HepG2 (cell line): Measurements from ENCODE around the gene PC. TPM values are rescaled to one million over a fixed set of nuclear protein-coding genes. Genes with fewer than 3 reads are reported as not detected.

Experiments
- CBFB ChIP-seq: sonication (generic); formaldehyde crosslinking; IDR thresholded peaks from 2 replicates; pipeline ENCODE4 v1.4.0; 2020; ENCODE audit warnings: missing genetic modification reagents
- EEA1 ChIP-seq: sonication (generic); formaldehyde crosslinking; IDR thresholded peaks from 2 replicates; pipeline ENCODE4 v1.5.1; 2020; ENCODE audit warnings: mild to moderate bottlenecking, missing genetic modification reagents, borderline replicate concordance
- GABPB1 ChIP-seq: IDR thresholded peaks from 2 replicates; pipeline ENCODE4 v1.6.1; 2016; ENCODE audit warnings: mild to moderate bottlenecking, missing genetic modification reagents, moderate library complexity, missing compliant biosample characterization
- GLMP ChIP-seq: sonication (generic); formaldehyde crosslinking; IDR thresholded peaks from 2 replicates; pipeline ENCODE4 v1.9.0; 2021; ENCODE audit warnings: missing genetic modification reagents, mild to moderate bottlenecking, borderline replicate concordance
- GMEB1 ChIP-seq: sonication (generic); formaldehyde crosslinking; IDR thresholded peaks from 2 replicates; pipeline ENCODE4 v1.5.1; 2020; ENCODE audit warnings: missing genetic modification reagents, mild to moderate bottlenecking, borderline replicate concordance
- HNF4A ChIP-seq: sonication (generic); formaldehyde crosslinking; IDR thresholded peaks from 2 replicates; pipeline ENCODE4 v1.4.0; 2020; ENCODE audit warnings: missing genetic modification reagents
- HNF4G ChIP-seq, 2 experiments: sonication (generic) in 1 of 2; formaldehyde crosslinking in 1 of 2; IDR thresholded peaks; 2 replicates each; pipeline versions ENCODE4 v1.4.0 to v1.6.1; 2011 to 2020; ENCODE audit warnings: borderline replicate concordance in 2 of 2, low read depth in 2 of 2, mild to moderate bottlenecking in 2 of 2, low read length in 1 of 2, missing genetic modification reagents in 1 of 2, moderate library complexity in 1 of 2
- HNRNPLL ChIP-seq: fragments of 200-400 bp; formaldehyde crosslinking; IDR thresholded peaks from 2 replicates; pipeline ENCODE4 v1.6.1; 2017; ENCODE audit warnings: mild to moderate bottlenecking, low read depth, low read length; ENCODE audit not compliant: poor library complexity, severe bottlenecking
- MIER3 ChIP-seq: IDR thresholded peaks from 2 replicates; pipeline ENCODE4 v1.6.1; 2016; ENCODE audit warnings: missing compliant biosample characterization, borderline replicate concordance
- PLSCR1 ChIP-seq: sonication (generic); formaldehyde crosslinking; IDR thresholded peaks from 2 replicates; pipeline ENCODE4 v1.5.0; 2020; ENCODE audit warnings: missing genetic modification reagents, mild to moderate bottlenecking, borderline replicate concordance
- POGZ ChIP-seq: sonication (generic); formaldehyde crosslinking; IDR thresholded peaks from 2 replicates; pipeline ENCODE4 v1.4.0; 2020; ENCODE audit warnings: mild to moderate bottlenecking, missing genetic modification reagents
- PRMT3 ChIP-seq: sonication (generic); formaldehyde crosslinking; IDR thresholded peaks from 2 replicates; pipeline ENCODE4 v1.8.1; 2022; ENCODE audit warnings: low read depth, mild to moderate bottlenecking, moderate library complexity, missing genetic modification reagents, borderline replicate concordance
- RBFOX2 ChIP-seq: fragments of 200-400 bp; formaldehyde crosslinking; IDR thresholded peaks from 2 replicates; pipeline ENCODE4 v1.6.1; 2017; ENCODE audit warnings: low read depth, mild to moderate bottlenecking, low read length
- RBM39 ChIP-seq: fragments of 200-400 bp; formaldehyde crosslinking; IDR thresholded peaks from one replicate; pipeline ENCODE4 v1.6.1; 2018; ENCODE audit warnings: antibody characterized with exemption, mild to moderate bottlenecking, low read depth, low read length; ENCODE audit not compliant: poor library complexity, severe bottlenecking
- SKIL ChIP-seq: sonication (generic); formaldehyde crosslinking; IDR thresholded peaks from 2 replicates; pipeline ENCODE4 v1.8.0; 2022; ENCODE audit warnings: missing genetic modification reagents, mild to moderate bottlenecking, moderate library complexity, borderline replicate concordance
- TAF1 ChIP-seq: sonication (generic); formaldehyde crosslinking; IDR thresholded peaks from 2 replicates; pipeline ENCODE4 v1.4.0; 2020; ENCODE audit warnings: missing genetic modification reagents
- ZBTB43 ChIP-seq: sonication (generic); formaldehyde crosslinking; conservative IDR thresholded peaks from 2 replicates; pipeline ENCODE4 v1.4.0; 2020; ENCODE audit warnings: missing genetic modification reagents
- ZNF329 ChIP-seq: sonication (generic); formaldehyde crosslinking; IDR thresholded peaks from 2 replicates; pipeline ENCODE4 v1.9.0; 2021; ENCODE audit warnings: low read depth, mild to moderate bottlenecking, missing genetic modification reagents
- ZNF788 ChIP-seq: sonication (generic); formaldehyde crosslinking; IDR thresholded peaks from 2 replicates; pipeline ENCODE4 v1.5.0; 2020; ENCODE audit warnings: mild to moderate bottlenecking, missing genetic modification reagents, borderline replicate concordance
- polyA plus RNA-seq, 8 experiments: library from polyadenylated mRNA; depleted of rRNA in 3 of 8; stranded (reverse) in 7 of 8; unstranded in 1 of 8; fragments of >200 nt; fragmentation: Illumina TruSeq in 4 of 8; extraction: Trizol in 4 of 8; gene quantifications; 2 replicates each; pipeline versions ENCODE4 v1.2.1 to v1.2.3, GENCODE V29; 2011 to 2016; ENCODE audit warnings: low read depth in 4 of 8, missing spikeins in 1 of 8, mixed read lengths in 1 of 8; ENCODE audit not compliant: insufficient read depth in 1 of 8
- total RNA-seq, 5 experiments: library from RNA; depleted of rRNA; stranded (reverse); fragments of >200 nt; fragmentation: Illumina TruSeq; extraction: Trizol; gene quantifications; 2 replicates each; pipeline ENCODE4 v1.2.3, GENCODE V29; 2016; ENCODE audit warnings: low read depth in 1 of 5

PC gene
- total and polyA plus RNA-seq, 2 of the 13 experiments (the other 11 are each of a cell fraction or from before 2014, with no cell fraction given): 29.0 to 39.0 TPM

- peak; percentile 14; the same call in 1 of the 2 replicates for TF ChIP-seq SKIL (CRISPR knock-in tag)
- TF ChIP-seq POGZ (CRISPR knock-in tag): no peak
- no peak for TF ChIP-seq PRMT3 (CRISPR knock-in tag)
- peak; percentile 57 for TF ChIP-seq TAF1
- TF ChIP-seq ZBTB43: no peak
- no peak for TF ChIP-seq ZNF329 (CRISPR knock-in tag)
- TF ChIP-seq RBM39: no peak
- TF ChIP-seq GABPB1: peak; percentile 70; the same call in 1 of the 2 replicates
- peak; percentile 44 for TF ChIP-seq HNRNPLL
- no peak for TF ChIP-seq HNF4A (CRISPR knock-in tag)
- TF ChIP-seq MIER3: no peak
- peak; percentile 17; the same call in 1 of the 2 replicates for TF ChIP-seq ZNF788 (CRISPR knock-in tag)
- no peak for TF ChIP-seq PLSCR1 (CRISPR knock-in tag)
- TF ChIP-seq HNF4G (IDR thresholded peaks at IDR 0.05; ENCODE audit: borderline replicate concordance, low read depth, low read length): no peak
- TF ChIP-seq HNF4G (CRISPR knock-in tag; IDR thresholded peaks at IDR 0.05; ENCODE audit: borderline replicate concordance, low read depth): 0 out of 2 replicates have a peak, but pooled peaks have one; percentile 36
- peak; percentile 66; the same call in 1 of the 2 replicates for TF ChIP-seq RBFOX2
- no peak for TF ChIP-seq EEA1 (CRISPR knock-in tag)
- TF ChIP-seq GMEB1 (CRISPR knock-in tag): peak; percentile 64; the same call in 1 of the 2 replicates
- TF ChIP-seq GLMP (CRISPR knock-in tag): no peak
- TF ChIP-seq CBFB (CRISPR knock-in tag): no peak
Observed at GRCh38 chr11:66855574-66856495, 102.3 kb downstream of the PC start (continued).
